K562 (cell line): ENCODE results near the gene OSBPL10. TPM values are rescaled to one million over a fixed set of nuclear protein-coding genes. Genes with fewer than 3 reads are reported as not detected.

Experiments
- ATAC-seq: fragments of 200-7000 bp; cut with Tn5 transposase; 3 replicates; pipeline ENCODE4 v1.9.1; 2020; ENCODE audit warnings: moderate library complexity
- BruUV-seq: library from RNA; stranded (reverse); fragments of 400-500 nt; replicated peaks from 2 replicates; lab custom pipeline; 2021; lab: Mats Ljungman, UMichigan
- CTCF ChIA-PET: fragments of 300-600 bp; formaldehyde crosslinking; extraction: SDS; loops from one replicate; lab custom pipeline; 2021; ENCODE audit warnings: low intra/inter-chr PET ratio; lab: Yijun Ruan, JAX
- POLR2A ChIA-PET: fragments of 300-600, 350-650 bp; sonication (Branson Sonifier 250); formaldehyde crosslinking; extraction: SDS; loops from one replicate; lab custom pipeline; 2021; ENCODE audit warnings: antibody characterized with exemption, inconsistent platforms; lab: Yijun Ruan, JAX
- DNase-seq, 4 experiments: peaks; one replicate each; pipeline versions ENCODE4 v3.0.0 to v3.0.0-alpha.2; 2011 to 2018; ENCODE audit warnings: low spot score in 3 of 4, mixed read lengths in 3 of 4; ENCODE audit errors: extremely low read depth in 1 of 4
- FAIRE-seq: peaks from 2 replicates; lab custom pipeline; 2011; peaks lifted over from hg19 to GRCh38; lab: Jason Lieb, UNC
- H2AFZ ChIP-seq: 2 replicates; pipeline ENCODE4 v1.6.0; 2011; ENCODE audit warnings: low read depth, low read length, control low read depth, inconsistent platforms
- H3K27ac ChIP-seq: fragments of 200-600 bp; 3 replicates; pipeline ENCODE4 v1.8.0; 2011; ENCODE audit warnings: low read depth, mild to moderate bottlenecking, control low read depth, inconsistent platforms, low read length, moderate library complexity, mixed read lengths; ENCODE audit errors: extremely low read depth
- H3K27me3 ChIP-seq, 2 experiments: fragments of 300-600 bp in 1 of 2; 2 replicates in 1 of 2; 3 replicates in 1 of 2; pipeline versions ENCODE4 v1.6.0 to v1.8.0; 2011; ENCODE audit warnings: inconsistent platforms in 2 of 2, low read length in 2 of 2, mild to moderate bottlenecking in 1 of 2, mixed read lengths in 1 of 2, moderate library complexity in 1 of 2; ENCODE audit not compliant: control insufficient read depth in 2 of 2, insufficient read depth in 2 of 2
- H3K36me3 ChIP-seq: fragments of 300-600 bp; 3 replicates; pipeline ENCODE4 v1.8.0; 2011; ENCODE audit warnings: mild to moderate bottlenecking, low read length, inconsistent platforms; ENCODE audit not compliant: control insufficient read depth, insufficient read depth
- H3K4me1 ChIP-seq, 2 experiments: fragments of 200-600 bp in 1 of 2; replicated peaks in 1 of 2; 2 replicates in 1 of 2; 3 replicates in 1 of 2; pipeline versions ENCODE4 v1.5.1 to v1.8.0; 2011; ENCODE audit warnings: inconsistent platforms in 2 of 2, low read length in 2 of 2, mild to moderate bottlenecking in 1 of 2, mixed read lengths in 1 of 2, moderate library complexity in 1 of 2; ENCODE audit not compliant: control insufficient read depth in 2 of 2, insufficient read depth in 2 of 2
- H3K4me2 ChIP-seq: 2 replicates; pipeline ENCODE4 v1.6.1; 2011; ENCODE audit warnings: low read length, control low read depth, inconsistent platforms, mixed read lengths; ENCODE audit not compliant: insufficient read depth
- H3K4me3 ChIP-seq: fragments of 200-600 bp; sonication (generic), shearing (Covaris generic); 2 replicates; pipeline ENCODE4 v1.5.1; 2016; ENCODE audit warnings: control low read depth, inconsistent platforms
- H3K79me2 ChIP-seq: fragments of 200-600 bp; 3 replicates; pipeline ENCODE4 v1.8.0; 2011; ENCODE audit warnings: low read length, inconsistent platforms; ENCODE audit not compliant: control insufficient read depth, insufficient read depth
- H3K9ac ChIP-seq, 2 experiments: 2 replicates each; pipeline versions ENCODE4 v1.6.0 to v1.6.1; 2011; ENCODE audit warnings: low read depth in 2 of 2, low read length in 2 of 2, control low read depth in 1 of 2, inconsistent platforms in 1 of 2, mild to moderate bottlenecking in 1 of 2, mixed read lengths in 1 of 2; ENCODE audit not compliant: insufficient read depth in 1 of 2
- H3K9me1 ChIP-seq: one replicate; pipeline ENCODE4 v1.6.0; 2011; ENCODE audit warnings: inconsistent platforms, mild to moderate bottlenecking, low read length, moderate library complexity; ENCODE audit not compliant: control insufficient read depth, insufficient read depth
- H3K9me3 ChIP-seq: replicated peaks from 2 replicates; pipeline ENCODE4 v1.5.1; 2011; ENCODE audit warnings: low read depth, low read length, inconsistent platforms; ENCODE audit not compliant: control insufficient read depth, insufficient read depth
- H4K20me1 ChIP-seq: replicated peaks from 2 replicates; pipeline ENCODE4 v1.6.1; 2011; ENCODE audit warnings: low read length, inconsistent platforms, mixed read lengths; ENCODE audit not compliant: control insufficient read depth, insufficient read depth
- CTCF ChIP-seq, 3 experiments: IDR thresholded peaks in 2 of 3; conservative IDR thresholded peaks in 1 of 3; 2 replicates each; pipeline ENCODE4 v1.5.1; 2011 to 2012; ENCODE audit warnings: low read length in 3 of 3, mild to moderate bottlenecking in 3 of 3, control low read depth in 2 of 3, improper control_type of control experiment in 1 of 3, inconsistent platforms in 1 of 3, low read depth in 1 of 3, mixed read lengths in 1 of 3, moderate library complexity in 1 of 3; ENCODE audit not compliant: insufficient read depth in 2 of 3
- KAT8 ChIP-seq: fragments of 450-650 bp; IDR thresholded peaks from 2 replicates; pipeline ENCODE4 v1.6.1; 2016; ENCODE audit warnings: low read depth, mild to moderate bottlenecking
- SMAD4 ChIP-seq: fragments of 250-450 bp; sonication (Bioruptor Pico); conservative IDR thresholded peaks from 2 replicates; pipeline ENCODE4 v1.8.0; 2021; ENCODE audit warnings: inconsistent platforms, mild to moderate bottlenecking, moderate library complexity
- TOE1 ChIP-seq, 2 experiments: fragments of 450-650 bp in 1 of 2; sonication (generic) in 1 of 2; formaldehyde crosslinking in 1 of 2; IDR thresholded peaks; 2 replicates each; pipeline versions ENCODE4 v1.7.1 to v1.8.0; 2016 to 2022; ENCODE audit warnings: borderline replicate concordance in 2 of 2, mild to moderate bottlenecking in 2 of 2, antibody characterized with exemption in 1 of 2, inconsistent platforms in 1 of 2, low read depth in 1 of 2, missing genetic modification reagents in 1 of 2, moderate library complexity in 1 of 2
- WGBS: fragments of 100-300 bp; shearing (Covaris generic); methylation state at CpG from one replicate; pipeline ENCODE4 v1.1.6; 2016; ENCODE audit warnings: low coverage, mixed read lengths; ENCODE audit not compliant: insufficient coverage; ENCODE audit errors: missing lambda C conversion rate; 5-methylcytosine and 5-hydroxymethylcytosine counted together
- in situ Hi-C: fragments of 300-500 bp; cut with MboI; formaldehyde crosslinking; loops from 4 replicates; pipeline ENCODE4 v1.15.0; 2018; ENCODE audit warnings: inconsistent platforms, mixed read lengths
- intact Hi-C: fragments of 100-400 bp; cut with micrococcal nuclease; formaldehyde crosslinking; loops from 2 replicates; pipeline ENCODE4 v1.14.2; 2022
- polyA plus RNA-seq, 8 experiments: library from polyadenylated mRNA; depleted of rRNA in 4 of 8; stranded (reverse) in 5 of 8; unstranded in 3 of 8; fragments of >200 nt; fragmentation: Nextera tagmentation in 2 of 8; fragmentation: Illumina TruSeq in 1 of 8; extraction: Ambion mirVana in 2 of 8; extraction: Trizol in 1 of 8; gene quantifications; 2 replicates each; pipeline versions ENCODE4 v1.2.1 to v1.2.3, GENCODE V29; 2011 to 2014; ENCODE audit warnings: inconsistent platforms in 1 of 8, missing spikeins in 1 of 8
- total RNA-seq, 7 experiments: library from RNA; depleted of rRNA in 6 of 7; stranded (reverse); fragments of >200 nt in 6 of 7; fragmentation: Illumina TruSeq in 2 of 7; extraction: Trizol in 2 of 7; gene quantifications; 2 replicates each; pipeline versions ENCODE4 v1.2.1 to v1.2.3, GENCODE V29; 2011 to 2021; ENCODE audit warnings: low replicate concordance in 1 of 7

OSBPL10 gene
- total and polyA plus RNA-seq, 9 of the 15 experiments (the other 6 are each of a cell fraction or from before 2014, with no cell fraction given) = 0.03 to 0.19 (median 0.14) TPM; not detected in 2

GRCh38 chr3:32004113-32004765 lies 23.2 kb upstream of the OSBPL10 start:
- CTCF ChIA-PET = no interaction called here
- peak; percentile 70; the same call in 2 of the 3 replicates for ATAC-seq
- H3K27ac ChIP-seq = no peak overlapping the region

More at GRCh38 chr3:32004113-32004765, 23.2 kb upstream of the OSBPL10 start:
- POLR2A ChIA-PET = no interaction called here
- WGBS = 1% methylated on average over 5 of the region's 5 CpGs
- Histone ChIP-seq H4K20me1 (no peaks in the 10 kb centered on the region), H3K9me1 (no peaks in the 10 kb centered on the region), H2AFZ (no peak overlapping the region), H3K4me1 (no peaks in the 10 kb centered on the region; a peak in 1 of 5 replicates), H3K9me3 (no peaks in the 10 kb centered on the region), H3K79me2 (no peaks in the 10 kb centered on the region), H3K27me3 (0 out of 5 replicates have a peak, but pooled peaks cover 0 to 2% of the 10 kb centered on the region in 2 experiments), H3K9ac (no peak overlapping the region), H3K36me3 (no peaks in the 10 kb centered on the region), H3K4me2 (no peak overlapping the region), H3K4me3 (no peak overlapping the region)
- TF ChIP-seq KAT8 = no peak
- TF ChIP-seq TOE1 (IDR thresholded peaks at IDR 0.05; ENCODE audit: borderline replicate concordance) = no peak
- no peak for TF ChIP-seq TOE1 (CRISPR knock-in tag; IDR thresholded peaks at IDR 0.05; ENCODE audit: borderline replicate concordance, low read depth)
- TF ChIP-seq SMAD4 = no peak
- peak; percentile 5 to 27 (median 20); a peak in 1 of 6 replicates for TF ChIP-seq CTCF (IDR thresholded peaks at IDR 0.05 in 2 of 3, conservative IDR thresholded peaks at IDR 0.05 in 1 of 3; ENCODE audit: insufficient read depth in 2 of 3, low read depth in 1 of 3, low read length in 3 of 3)
- FAIRE-seq (no peak), DNase-seq (no peak)
- intact Hi-C loops (no loop called here), in situ Hi-C loops (no loop called here)
- no TSS peak for BruUV-seq
